ENCODE measurements around the gene ZFAND2B. TPM values are rescaled to one million over a fixed set of nuclear protein-coding genes. Genes with fewer than 3 reads are reported as not detected.
A peak's percentile ranks its signal among the peaks of the same experiment; 100 is the strongest.

ZFAND2B gene
- total RNA-seq, 1 experiment from 2014 or later = 24.8 TPM

DNA sequence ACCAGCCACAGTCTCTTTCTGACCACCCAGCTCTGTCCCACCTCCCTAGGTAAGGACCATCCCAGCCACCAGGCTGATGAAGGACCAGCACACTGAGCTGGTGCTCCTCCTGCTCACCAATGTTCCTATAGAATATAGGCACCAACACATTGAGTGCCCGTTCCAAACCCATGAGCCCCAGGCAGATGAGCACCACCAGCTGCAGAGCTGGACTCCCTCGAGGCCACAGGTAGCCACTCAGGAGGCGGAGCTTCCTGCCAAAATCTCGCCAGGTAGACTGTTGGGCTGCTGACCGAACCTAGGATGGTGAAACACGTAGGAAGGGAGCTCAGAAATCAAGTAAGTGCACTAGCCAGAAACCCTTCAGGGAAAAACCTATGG, 9.9 kb downstream of the ZFAND2B start:
- no peak for DNase-seq (ENCODE audit: low spot score)
- in situ Hi-C loops (cut with HindIII; ENCODE audit: low sequenced_read_pairs) = no loop called here

DNA sequence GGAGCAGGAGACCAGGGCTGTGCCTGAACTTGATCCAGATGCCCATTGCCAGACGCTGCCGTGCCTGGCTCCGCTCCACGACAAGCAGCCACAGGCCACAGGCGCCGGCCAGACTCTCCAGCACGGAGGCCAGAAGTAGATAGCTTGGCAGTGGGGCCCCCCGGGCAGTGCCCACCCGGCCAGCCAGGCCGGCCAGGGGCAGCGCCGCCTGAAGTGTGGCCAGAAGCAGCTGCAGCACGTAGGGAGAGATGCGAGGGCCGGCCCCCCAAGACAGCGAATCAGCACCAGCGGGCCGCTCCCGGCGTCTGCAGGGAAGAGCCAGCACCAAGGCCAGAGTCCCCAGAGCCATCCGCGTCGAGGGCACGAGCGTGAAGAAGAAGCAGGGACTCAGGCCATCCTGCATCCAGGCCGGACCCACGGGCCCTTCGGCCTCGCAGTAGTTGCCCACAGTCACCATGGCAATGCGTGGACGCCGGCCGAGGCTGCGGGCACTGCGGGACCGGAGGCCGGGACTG, 11.7 kb downstream of the ZFAND2B start:
- in situ Hi-C loops (cut with HindIII; ENCODE audit: low sequenced_read_pairs) = no loop called here
- DNase-seq (ENCODE audit: low spot score) = no peak

DNA sequence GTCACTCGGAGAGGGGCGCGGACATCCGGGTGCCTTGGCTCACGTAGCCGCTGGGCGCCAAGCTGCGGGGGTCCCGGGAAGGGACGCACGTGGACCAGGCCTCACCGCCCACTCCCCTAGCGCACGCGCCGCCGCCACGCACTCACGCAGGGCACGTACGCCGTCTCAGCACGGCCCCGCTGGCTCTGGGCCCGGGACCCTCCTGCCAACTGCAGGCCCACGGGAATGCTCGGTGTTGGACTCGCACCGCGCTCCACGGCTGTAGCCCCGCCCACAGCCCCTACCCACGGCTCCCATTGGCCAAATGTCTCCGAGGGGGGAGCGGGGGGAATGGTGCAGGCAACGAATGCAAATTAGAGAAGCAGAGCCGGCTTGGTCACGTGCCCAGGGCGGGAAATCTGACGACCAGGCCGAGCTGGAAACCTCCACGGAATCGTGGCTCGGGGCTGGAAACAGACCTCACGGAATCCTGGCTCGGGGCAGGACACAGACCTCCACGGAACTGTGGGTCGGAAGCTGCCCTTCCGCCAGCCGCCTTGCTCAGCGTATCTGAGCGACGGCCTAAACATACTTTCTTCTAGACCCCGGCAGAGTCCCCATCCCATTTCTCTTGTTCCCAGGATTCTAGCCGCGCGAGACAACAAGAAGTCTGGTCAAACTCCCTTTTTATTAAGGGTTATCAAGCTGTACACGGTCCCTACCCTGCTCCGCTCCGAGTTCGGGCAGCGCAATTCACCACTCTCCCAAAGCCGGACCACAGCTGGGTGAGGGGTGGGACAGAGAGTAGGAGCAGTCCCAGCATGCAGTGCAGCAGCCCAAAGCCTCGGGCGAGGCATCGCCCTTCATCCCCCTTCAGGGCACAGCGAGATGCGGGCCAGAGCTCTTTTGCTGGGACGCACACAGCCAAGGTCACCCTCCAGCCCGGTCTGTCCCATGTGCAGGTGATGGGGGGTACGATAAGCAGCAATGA, 12.4 kb downstream of the ZFAND2B start, which contains the start of gene ABCB6:
Gene ABCB6, minus strand, starts transcription at position 227 of the 970 bp plus-strand sequence. CDS start 285 bp downstream, outside the sequence.
- peak; percentile 93 for DNase-seq (ENCODE audit: low spot score)
- in situ Hi-C loops (cut with HindIII; ENCODE audit: low sequenced_read_pairs) = no loop called here

DNA sequence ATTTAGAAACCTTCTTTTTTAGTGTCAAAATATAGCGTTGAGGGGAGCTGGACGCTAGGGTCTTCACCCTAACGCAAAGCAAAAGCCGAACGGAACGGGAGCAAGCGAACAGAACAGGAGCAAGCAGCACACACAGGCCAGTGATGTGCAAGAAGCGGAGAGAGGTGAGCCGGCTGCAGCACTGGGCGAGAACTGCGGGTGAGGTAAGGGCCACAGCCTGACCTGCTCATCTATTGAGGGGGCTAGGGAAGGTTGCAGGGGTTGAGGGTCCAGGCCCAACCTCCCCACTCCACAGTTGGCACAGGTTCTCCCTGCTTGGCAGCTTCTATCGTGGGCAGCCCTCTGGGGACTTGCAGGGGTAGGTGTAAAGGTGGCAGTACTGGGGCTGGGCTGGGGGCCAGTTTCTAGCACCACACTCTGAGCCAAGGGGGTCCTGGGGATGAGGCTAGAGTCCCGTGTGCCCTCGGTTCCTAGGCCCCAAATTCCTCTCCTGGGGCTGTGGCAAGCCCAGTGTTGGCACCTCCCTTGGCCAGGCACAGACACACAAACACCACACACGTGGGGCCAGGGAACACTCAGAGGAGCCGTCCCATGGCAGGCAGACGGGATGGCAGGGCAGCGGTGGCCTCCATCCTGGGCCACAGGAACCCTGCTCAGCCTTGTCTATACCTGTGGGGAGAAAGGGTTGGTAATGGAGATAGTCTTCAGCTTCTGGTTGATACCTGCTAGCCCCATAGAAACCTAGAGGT, 13.4 kb downstream of the ZFAND2B start:
- DNase-seq (ENCODE audit: low spot score) = no peak
- in situ Hi-C loops (cut with HindIII; ENCODE audit: low sequenced_read_pairs) = no loop called here

DNA sequence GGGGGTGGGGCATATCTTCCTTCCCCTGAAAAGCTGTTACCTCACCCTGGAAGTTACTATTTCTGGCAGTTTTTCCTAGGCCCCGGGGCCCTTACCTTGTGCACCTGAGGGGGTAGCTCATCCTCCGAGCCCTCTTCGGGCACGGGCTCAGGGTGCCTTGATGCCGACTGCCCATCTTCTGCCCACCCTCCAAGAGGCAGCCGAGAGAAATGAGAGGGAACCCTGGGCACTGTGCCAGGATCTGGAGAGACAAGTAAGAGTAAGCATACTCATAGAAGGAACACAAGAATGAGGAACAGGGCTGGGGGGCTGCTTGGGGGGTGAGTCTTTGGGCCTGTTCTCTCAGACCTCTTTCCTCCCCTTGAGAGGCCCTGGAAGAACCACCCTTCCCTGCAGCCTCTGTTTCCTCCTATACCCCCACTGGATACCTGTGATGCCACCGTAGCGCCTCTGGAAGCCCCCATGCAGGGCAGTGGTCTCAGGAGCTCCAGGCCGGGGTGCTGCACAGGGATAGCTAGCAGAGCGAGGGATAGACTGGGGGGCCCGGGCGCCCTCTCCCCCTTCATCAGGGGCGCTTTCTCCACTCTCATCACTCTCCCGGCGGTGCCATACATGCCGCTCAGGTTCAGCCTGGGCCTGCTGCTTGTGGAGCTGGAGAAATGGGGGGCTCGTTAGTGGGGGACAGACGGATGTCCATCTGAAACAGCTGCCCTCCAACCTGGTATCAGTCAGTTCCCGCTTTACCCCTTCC, 14.2 kb downstream of the ZFAND2B start:
- in situ Hi-C loops (cut with HindIII; ENCODE audit: low sequenced_read_pairs) = no loop called here
- DNase-seq (ENCODE audit: low spot score) = no peak

DNA sequence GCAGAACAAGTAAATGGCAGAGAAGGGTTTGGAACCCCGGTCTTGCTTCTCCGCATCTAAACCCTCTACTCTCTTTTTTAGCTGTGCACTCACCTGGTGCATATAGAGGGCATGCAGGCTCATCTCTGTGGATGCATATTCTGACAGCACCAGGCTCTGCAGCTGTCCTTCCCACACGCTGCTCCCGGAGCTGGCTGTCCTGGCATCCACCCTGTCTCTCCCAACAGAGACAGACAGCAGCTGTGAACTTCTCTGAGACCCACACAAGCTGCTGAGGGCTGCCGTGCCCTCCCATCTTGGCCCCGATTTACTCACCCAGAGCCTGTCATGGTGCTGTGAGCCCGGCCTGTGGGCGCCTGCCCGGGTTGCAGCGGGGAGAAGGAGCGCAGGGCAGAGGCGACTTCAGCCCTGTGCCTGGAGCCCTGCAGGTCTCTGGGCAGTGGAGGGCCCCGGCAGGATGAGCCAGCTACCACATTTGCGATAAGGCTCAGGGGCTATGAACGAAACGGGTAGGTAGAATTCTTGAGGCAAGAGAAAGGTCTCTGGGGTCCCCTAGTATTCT, 15.5 kb downstream of the ZFAND2B start:
- no peak for DNase-seq (ENCODE audit: low spot score)
- in situ Hi-C loops (cut with HindIII; ENCODE audit: low sequenced_read_pairs) = no loop called here

DNA sequence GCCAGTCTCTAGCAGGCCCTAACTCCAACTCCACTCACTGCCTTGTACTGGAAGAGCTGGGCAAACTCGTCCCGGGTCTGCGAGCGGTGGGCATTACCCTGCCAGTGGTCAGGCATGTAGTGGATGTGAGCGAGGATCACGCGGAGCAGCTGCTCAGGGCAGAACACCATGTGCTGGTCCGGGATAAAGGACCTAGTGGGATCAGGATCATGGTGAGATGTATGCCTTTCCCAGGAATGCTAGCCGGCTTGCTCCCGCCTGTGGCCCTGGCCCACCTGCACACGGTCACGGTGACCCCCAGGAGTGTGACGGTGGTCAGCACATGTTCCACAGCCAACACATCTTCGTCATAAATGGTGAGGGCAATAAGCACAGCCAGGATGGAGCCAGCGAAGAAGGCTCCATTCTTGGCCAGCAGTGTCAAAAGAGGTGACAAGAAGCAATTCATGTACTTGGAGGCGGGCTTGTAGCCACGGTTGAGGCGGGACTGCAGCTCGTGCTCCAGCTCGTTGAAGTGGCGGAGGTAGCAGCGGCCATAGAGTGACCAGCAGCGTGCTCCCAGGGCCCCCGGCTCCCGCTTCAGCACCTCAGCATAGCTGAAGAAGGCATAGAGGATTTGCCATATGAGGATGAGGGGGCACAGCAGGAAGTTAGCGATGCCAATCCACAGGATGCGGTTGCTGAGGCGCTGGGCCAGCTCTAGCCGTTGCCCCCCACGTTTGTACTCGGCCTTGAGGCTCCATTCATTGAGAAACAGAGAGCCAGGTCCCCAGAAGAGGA, 17.4 kb downstream of the ZFAND2B start:
- in situ Hi-C loops (cut with HindIII; ENCODE audit: low sequenced_read_pairs) = no loop called here
- DNase-seq (ENCODE audit: low spot score) = no peak

DNA sequence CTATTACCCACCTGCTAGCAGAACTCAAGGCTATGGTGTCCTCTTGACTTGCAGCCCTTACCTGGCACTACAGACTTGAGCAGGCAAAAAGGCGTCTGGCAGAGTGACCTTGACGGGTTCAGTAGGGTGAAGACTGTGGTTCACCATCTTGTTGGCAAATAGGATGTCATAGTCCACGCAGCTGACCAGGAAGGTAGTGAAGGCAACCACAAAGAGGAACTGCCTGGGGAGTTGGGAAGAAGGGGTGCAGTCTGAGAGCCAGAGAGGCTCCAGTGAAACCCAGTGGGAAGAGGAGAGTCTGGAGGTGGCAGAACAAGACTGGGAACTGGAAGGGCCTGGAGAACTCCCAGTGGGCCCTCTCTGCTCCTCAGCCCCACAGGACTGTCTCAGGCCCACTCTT, 18.8 kb downstream of the ZFAND2B start:
- no peak for DNase-seq (ENCODE audit: low spot score)
- in situ Hi-C loops (cut with HindIII; ENCODE audit: low sequenced_read_pairs) = no loop called here

DNA sequence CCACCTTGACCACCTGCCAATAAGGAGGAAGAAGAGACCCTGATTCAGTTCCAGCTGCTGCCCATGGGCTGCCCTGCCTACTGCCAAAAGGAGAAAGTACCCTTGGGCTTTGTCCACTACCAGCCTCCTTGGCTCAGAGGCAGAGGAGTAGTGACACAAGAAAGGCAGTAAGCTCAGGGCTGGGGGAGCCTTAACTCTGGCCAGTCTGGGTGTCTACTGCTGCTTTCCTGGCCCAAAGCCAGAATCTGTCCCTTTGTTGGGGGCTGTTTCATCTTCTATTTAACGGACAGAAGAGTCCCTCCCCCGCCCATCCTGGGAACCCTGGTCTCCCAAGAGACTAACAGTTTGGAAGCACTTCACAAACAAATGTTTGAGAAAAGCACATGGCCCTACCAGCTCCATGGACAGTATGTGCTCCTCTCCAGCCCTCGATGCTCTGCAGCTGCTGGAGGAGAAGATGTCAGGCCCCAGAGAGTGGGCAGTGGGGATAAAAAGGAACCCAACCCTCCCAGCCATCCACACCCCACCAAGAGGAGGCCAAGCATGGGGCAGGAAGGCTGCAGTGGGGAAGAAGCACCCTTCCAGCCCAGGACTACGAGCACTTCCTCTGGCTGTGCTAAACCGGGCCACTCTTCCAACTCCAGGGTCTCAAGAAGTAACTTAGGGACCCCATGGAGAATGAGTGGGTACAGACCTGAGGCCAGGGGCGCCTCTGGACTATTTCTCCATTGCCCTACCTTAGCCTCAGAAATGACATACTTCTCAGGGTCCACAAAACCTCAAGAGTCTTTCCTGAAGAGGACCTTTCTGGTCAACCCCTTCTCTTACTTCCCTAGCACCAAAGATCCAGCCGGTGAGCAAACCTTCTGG, 21.7 kb downstream of the ZFAND2B start:
- in situ Hi-C loops (cut with HindIII; ENCODE audit: low sequenced_read_pairs) = no loop called here
- no peak for DNase-seq (ENCODE audit: low spot score)

DNA sequence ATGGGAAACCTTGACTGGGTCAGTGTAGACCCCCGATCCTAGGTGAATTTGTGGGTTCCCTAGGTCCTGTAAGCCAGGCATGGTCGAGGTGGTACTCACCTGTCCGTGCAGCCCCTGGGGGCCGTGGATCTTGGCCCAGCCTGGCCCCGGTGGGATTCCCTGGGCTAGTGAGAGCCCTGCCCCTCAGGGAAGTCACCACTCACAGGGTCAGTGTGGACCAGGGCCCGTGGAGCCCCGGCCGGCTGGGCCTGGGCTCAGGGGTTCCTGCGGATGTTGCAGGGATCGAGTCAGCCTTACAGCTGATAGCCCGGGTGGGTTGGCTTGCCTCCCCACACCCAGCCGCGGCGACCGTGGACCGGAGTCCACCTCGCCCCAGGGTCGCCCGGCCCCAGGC, 22.3 kb downstream of the ZFAND2B start:
- in situ Hi-C loops (cut with HindIII; ENCODE audit: low sequenced_read_pairs) = no loop called here
- no peak for DNase-seq (ENCODE audit: low spot score)

DNA sequence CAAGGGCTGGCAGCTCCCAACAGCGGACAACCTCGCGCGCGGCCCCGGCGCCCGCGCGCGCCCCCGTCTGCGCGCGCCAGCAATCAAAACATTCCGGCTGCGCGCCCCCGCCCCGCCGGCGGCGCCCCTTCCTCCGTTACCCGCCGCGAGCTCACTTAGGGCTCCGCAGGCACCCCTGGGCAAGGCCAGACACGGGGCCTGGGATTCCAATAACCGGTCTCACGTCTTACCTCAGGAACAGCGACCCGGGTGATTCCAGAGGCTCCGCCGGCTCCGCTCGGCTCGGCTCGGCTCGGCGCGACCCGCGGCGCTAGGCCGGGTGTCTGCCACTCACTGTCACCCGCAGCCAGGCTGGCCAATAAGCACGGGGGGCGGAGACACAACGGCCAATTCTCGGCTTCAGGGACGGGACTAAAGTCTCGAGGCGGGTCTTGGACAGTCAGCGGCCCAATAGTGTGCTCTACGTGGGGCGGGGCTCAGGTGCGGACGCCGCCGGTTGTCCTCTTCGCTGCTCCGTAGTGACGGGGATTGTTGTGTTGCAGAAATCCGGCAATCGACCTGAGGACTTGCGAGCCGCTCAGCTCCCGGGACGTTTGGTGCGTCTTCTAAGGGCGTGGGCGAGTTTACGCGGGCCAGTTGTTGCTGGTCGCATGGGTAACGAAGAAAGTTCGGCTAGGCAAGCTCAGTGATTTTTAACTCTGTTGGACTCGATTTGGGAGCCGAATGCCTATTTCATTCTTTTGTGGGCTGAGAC, 22.9 kb downstream of the ZFAND2B start, which contains the start of the genes ANKZF1 and ATG9A:
Gene ANKZF1, plus strand, starts transcription at position 502 of the 754 bp plus-strand sequence. CDS start 452 bp downstream, outside the sequence.
Gene ATG9A, minus strand, starts transcription at position 332 of the 754 bp plus-strand sequence. CDS start 1,612 bp downstream, outside the sequence.
- peak; percentile 99 for DNase-seq (ENCODE audit: low spot score)
- in situ Hi-C loops (cut with HindIII; ENCODE audit: low sequenced_read_pairs) = no loop called here

DNA sequence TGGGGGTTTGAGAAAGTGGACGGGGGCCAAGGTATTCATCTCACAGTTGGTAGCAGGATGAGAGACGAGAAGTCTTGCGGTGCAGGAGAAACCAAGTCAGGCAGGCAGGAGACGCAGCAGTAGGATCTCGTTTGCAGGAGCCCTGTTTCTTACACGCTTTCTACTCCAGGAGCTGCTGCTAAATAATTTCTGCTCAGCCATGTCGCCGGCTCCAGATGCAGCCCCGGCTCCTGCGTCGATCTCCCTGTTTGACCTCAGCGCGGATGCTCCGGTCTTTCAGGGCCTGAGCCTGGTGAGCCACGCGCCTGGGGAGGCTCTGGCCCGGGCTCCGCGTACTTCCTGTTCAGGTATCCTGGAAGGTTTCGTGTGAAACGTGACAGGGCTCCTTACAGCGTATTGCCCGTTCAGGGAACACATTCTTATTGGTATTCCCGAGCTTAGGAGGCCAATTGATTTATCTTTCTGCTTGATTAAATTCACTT, 23.5 kb downstream of the ZFAND2B start:
- in situ Hi-C loops (cut with HindIII; ENCODE audit: low sequenced_read_pairs) = no loop called here

DNA sequence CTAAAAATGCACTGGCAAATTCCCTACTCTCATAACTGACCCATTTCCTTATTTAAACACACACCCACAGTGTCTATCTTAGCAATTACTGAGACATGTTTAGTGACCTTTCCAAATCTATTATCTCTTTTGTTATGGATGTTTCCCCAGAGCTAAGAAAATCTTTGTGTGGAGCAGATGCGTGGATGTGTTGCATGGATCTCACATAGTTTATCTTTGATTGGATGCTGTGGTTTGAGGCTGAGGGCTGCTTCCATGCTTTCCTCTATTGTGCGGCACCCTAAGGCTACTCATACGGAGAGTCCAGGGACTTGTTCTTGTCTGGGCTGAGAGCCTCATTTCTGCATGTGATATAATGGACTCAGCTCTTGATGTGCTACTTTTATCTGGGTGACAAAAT, 27.7 kb downstream of the ZFAND2B start:
- no peak for DNase-seq (ENCODE audit: low spot score)
- in situ Hi-C loops (cut with HindIII; ENCODE audit: low sequenced_read_pairs) = no loop called here

More for the DNA sequence above, 23.5 kb downstream of the ZFAND2B start:
- DNase-seq (ENCODE audit: low spot score) = no peak

DNA sequence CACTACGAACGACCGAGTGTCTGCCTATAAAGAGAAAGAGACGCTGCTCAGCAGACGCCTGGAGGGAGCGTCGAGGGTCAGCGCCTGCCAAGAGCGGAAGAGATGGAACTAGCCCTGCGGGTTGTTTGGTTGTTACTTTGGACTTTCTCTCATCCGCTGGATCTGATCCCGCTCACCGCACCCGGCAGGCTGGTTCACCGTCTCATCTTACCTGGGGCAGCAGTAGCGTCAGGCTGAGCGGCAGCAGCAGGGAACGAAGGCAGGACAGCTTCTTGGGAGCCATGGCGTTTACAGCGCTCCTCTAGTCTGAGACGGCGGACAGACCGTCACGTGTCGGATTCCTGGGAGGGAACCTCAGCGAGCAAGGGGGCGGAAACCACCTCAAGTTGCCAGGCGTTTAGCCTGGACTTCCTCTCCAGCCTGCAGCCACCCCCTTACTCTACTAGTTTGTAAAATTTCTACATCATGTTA, 36.7 kb downstream of the ZFAND2B start:
- in situ Hi-C loops (cut with HindIII; ENCODE audit: low sequenced_read_pairs) = no loop called here
- no peak for DNase-seq (ENCODE audit: low spot score)

DNA sequence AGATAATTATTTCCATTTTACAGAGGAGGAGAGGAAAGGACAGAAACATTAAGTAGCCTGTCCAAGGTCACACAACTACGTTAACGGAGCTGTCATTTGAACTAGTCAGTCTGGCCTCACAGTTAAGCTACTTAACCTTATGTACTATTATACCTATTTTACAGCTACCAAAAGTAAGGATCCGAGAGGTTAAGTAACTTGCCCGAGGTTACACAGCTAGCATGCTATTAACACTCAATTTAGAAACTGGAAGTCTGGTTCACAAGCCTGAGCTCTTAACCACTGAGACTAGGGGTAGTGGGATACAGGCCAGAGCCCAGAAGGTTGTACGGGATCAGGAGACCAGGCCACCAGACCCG, 38.2 kb downstream of the ZFAND2B start:
- in situ Hi-C loops (cut with HindIII; ENCODE audit: low sequenced_read_pairs) = no loop called here
- no peak for DNase-seq (ENCODE audit: low spot score)

DNA sequence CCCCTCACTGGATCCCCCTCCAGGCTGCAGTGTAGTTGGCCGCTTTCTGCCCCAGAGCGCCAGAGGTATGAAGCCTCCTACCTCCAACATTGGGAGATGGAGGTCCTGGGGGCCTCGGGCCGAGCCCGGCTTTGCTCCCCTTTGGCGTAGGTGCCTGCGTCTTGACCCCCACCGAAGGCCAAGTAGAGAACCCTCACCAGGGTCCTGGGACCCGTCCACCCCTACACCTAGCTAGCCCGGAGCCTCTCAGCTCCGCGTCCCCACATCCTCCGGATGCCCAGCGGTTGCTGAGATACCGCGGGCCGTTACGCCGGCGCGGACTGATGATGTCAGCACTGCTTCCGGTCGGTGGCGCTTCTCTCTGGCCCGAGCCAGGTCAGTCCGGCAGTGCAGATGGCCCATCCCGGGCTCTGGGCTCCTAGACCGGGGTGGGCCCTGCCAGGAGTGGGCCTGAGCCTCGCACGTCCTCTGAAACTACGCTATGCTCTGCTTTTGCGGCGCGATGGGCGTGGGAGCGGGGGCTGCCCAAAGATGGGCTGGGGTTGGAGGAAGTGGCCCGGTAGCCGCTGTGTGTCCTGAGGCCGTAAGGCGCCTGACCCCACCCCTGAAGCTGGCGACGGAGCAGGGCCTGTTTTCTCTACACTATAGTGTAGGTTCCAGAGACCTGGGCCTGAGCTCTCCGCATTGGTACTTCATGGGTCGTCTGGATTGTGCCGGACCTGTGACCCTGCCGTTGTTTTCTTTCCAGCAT, 38.7 kb downstream of the ZFAND2B start, which contains the start of the genes GLB1L and STK16:
Gene GLB1L, minus strand, starts transcription at position 297 of the 751 bp plus-strand sequence. CDS start 1,871 bp downstream, outside the sequence.
Gene STK16, plus strand, starts transcription at position 332 of the 751 bp plus-strand sequence. CDS start 521 bp downstream, outside the sequence.
- peak; percentile 92 for DNase-seq (ENCODE audit: low spot score)
- in situ Hi-C loops (cut with HindIII; ENCODE audit: low sequenced_read_pairs) = no loop called here
